COR-L47 (cell line): Measurements from ENCODE around the gene RGMA.
A peak's percentile ranks its signal among the peaks of the same experiment; 100 is the strongest.

Experiments used
- DNase-seq: peaks from one replicate; lab custom pipeline; 2025; lab: John Stamatoyannopoulos, UW

The RGMA gene

DNA sequence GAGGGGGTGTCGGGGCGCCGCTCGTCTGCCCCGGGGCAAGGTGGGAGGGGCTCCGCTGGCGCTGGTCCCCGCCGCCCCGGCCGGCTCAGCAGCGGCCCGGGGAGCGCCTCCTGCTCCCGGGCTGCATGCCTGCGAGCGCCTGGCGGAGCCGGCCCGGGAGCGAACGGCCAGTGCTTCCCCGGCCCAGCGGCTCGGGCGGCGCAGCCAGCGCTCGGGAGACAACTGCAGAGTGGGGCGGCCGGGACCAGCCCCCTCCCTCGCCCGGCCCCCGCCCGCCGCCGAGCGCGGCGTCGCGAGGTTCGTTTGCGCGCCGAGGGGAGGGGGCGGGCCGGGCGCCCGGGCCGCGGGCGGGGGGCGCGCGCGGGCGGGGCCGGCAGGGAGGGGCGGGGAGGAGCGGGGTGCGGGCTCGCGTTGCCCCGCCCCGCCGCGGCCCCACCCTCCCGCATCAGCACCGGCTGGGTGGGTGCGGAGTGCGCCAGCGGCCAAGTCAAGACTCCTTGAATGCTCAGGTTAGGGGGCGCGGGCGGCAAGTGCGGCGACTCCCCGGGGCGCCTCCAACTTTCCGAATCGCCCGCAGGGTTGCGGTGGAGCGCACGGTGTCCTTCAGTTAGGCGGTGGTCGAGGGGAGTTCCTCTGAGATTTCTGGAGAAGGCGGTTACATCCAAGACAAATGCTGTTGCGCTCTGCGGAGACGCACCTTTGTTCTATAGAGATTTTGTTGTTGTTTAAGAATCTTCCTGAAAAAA, at the start of gene RGMA:
TSS of gene RGMA (minus strand) at position 231 of the 746 bp plus-strand sequence. CDS start 279 bp downstream, outside the sequence.
- peak; percentile 38 for DNase-seq

- no peak for DNase-seq
These were observed 47.6 kb upstream of the RGMA start for GRCh38 chr15:93136606-93137005.

DNA sequence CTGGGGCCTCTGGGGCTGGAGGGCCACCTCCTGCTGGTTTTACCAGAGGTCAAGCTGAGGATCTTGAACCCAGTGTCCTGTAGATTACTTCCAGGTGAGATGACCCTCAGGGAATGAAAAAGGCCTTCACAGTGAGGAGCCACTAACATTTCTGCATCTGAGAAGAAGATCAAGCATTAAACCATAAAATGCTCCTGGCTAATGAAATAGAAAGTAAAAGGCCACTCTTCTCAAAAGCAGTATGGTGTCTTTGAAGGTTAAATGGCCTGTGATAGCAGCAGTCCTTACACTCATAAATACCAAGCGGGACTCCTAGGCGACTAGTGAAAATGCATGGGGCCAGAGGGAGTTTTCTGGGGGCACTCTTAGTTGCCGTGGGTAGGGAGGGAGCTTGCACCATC, 47.0 kb upstream of the RGMA start:
- DNase-seq, result no peak

- no peak for DNase-seq
These were observed 46.4 kb upstream of the RGMA start for GRCh38 chr15:93135459-93135858.

DNA sequence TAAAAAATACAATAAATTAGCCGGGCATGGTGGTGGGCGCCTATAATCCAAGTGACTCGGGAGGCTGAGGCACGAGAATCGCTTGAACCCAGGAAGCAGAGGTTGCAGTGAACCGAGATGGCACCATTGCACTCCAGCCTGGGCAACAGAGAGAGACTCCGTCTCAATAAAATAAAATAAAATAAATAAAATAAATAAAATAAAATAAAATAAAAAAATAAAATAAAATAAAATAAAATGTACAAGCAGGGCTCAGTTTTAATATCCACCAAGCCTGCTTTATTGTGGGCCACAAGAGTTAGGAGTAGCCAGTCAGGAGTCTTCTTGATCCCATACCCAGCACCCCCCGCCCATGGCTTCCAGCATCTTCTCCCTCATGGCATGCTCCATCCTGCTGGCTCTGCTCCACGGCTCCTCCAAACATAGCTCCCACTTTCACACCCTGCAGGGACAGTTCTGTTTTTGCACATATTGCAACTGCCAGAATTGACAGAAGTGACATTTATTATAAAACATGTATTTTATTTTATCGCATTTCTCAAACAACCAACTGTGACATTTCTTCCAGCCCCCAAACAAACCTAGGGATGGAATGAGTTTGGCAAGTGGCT, 42.6 kb upstream of the RGMA start:
- DNase-seq, result no peak

GRCh38 chr15:93129702-93130488, 40.9 kb upstream of the RGMA start:
- no peak for DNase-seq

- DNase-seq, result no peak
These were observed 38.3 kb upstream of the RGMA start for GRCh38 chr15:93127286-93127685.

GRCh38 chr15:93126599-93126998, 37.6 kb upstream of the RGMA start:
- DNase-seq, result no peak

- no peak for DNase-seq
These were observed 37.1 kb upstream of the RGMA start for GRCh38 chr15:93126148-93126547.

GRCh38 chr15:93124126-93124525, 35.1 kb upstream of the RGMA start:
- no peak for DNase-seq

DNA sequence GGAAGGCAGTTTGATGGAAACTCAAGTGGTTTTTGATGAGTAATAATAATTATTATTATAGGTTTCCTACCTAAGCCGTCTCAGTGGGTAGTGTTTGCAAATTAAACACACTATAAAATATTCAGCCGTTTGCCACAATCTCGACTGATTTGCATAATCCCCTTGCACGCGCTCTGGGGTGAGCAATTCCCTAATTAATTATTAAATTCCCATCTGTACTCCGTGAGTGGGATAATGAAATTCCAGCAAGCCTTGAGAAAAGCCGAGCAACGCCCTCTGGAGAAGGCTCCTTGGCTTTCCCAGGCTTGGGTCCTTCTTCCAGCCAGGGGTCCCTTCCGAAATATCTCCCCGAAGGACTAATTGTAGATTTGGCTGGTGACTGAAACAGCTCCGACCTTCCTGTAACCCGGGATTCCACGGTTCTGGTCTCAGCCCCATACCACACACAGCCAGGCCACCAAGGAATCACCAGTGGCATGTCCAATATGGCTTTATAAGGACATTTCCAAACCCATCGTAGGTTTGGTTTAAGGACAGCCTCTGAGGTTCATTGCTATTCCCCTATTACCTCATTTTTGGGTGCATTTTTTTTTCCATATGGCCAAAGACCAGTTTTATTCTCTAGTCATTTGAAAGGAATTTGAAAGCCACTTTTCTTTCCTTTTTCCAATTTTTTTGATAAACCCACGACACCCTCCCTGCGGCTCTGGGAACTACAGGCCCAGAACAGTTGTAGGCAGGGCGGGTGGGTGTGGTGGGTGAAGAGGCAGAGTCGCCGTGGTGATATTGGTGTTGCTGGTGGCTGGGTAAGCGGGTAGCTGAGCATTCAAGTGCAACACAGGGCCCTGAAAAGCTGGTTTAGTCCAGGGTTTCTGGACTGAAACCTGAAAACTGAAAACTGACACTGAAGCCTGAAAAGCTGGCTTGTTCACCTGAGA, 33.2 kb upstream of the RGMA start:
- DNase-seq, result no peak

DNA sequence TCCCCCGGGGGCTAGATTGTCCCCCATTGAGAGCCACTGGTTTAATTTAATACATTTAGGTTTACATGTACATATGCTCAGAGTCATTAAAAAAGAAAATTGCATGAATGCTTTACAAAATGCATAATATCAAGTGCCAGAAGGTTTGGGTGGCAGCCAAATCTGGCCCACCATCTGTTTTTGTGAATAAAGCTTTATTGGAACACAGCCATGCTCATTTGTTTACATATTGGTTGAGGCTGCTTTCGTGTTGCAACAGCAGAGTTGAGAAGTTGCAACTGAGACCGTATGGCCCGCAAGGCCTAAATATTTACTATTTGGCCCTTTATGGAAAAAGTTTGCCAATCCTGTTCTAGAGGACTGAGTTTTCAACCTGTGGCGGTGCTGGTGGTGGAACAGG, 32.1 kb upstream of the RGMA start:
- DNase-seq, result peak; percentile 53

DNA sequence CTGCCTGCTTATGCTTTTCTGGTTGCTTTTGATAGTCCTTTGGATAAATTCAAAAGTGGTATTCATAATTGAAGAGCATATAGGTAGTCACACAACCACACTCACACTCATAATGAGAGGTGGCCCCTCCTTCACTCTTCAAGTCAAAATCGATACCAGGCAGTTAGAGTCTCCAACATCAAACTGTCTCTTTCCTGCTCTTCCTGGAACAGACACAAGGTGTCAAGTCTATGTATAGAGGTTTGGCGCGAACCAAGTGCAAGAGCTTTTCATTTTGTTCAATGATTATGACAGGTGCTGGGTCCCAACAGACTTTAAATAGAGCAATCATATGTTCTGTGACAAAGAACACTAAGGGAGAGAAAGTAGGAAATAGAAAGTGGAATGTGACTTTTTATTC, 29.9 kb upstream of the RGMA start:
- DNase-seq, result no peak

DNA sequence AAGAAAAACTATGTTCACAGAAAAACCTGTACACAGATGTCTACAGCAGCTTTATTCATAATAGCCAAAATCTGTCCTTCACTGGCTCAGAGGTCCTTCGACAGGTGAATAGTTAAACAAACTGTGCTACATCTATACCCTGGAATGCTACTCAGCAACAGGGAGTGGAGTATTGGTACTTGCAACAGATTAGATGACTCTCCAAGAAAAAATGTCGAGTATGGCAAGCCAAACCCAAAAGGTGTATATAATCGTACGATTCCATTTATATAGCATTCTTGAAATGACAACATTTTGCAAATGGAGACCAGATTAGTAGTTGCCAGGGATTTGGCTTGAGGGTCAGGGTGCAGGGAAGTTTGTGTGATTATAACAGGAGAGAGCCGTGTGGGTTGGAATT, 22.4 kb upstream of the RGMA start:
- DNase-seq, result no peak

DNA sequence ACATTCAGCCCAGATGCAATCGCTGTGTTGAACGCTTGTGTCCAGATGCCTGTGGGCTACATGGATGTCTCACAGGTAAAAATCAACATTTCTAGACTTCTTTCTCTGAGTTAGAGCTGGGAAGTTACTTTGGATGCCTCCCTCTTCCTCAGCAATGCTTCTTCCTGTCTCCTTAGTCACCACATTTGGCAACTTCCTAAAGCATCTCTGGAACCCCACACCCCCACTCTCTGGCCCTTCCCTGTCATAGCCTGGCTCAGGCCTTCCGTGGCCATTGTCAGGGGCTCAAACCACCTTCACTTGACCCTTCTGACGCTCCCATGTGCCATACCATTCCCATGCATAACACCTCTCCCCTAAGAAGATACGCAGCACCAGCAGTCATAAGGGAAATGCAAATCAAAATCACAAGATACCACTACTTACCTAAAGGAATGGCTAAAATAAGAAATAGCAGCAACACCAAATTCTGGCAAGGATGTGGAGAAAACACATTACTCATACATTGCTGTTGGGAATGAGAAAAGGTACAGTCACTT, 21.6 kb upstream of the RGMA start:
- DNase-seq, result no peak

DNA sequence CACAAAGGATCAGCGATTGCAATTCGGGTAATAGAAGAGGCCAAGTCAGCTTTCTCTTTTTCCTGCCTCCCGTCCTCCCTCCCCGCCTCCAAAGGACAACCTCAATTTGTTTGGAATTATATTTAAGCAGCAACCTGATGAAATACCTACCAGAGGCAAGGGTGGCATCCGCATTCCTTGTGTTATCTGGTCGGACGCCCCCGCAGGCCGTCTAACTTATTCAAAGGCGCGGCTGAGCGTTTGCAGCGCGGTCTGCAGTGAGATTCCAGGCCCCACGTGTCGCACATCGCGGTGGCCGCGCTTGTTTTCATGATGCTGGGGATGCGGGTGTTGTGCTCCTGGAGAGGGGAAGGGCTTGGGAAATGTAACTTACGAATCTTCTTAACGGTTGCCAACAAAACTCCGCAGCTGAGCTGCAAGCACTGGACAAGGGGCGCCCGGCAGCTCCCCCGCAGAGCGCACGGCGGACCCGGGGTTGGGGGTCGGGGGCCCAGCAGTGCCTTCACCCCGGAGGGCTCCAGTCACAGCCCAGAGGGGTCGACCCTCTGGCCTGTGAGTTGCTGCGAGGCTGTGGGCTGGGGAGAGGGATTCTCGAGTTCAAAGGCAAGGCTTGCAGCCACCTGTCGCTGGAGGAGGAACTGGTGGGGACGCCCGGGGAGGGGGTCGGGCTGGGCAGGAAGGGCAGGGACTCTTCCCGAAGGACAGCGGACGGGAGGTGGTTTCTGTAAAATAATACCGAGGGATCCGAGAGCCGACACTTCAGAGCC, 20.5 kb upstream of the RGMA start:
- DNase-seq, result no peak

GRCh38 chr15:93107646-93108045, 18.6 kb upstream of the RGMA start:
- DNase-seq, result no peak

DNA sequence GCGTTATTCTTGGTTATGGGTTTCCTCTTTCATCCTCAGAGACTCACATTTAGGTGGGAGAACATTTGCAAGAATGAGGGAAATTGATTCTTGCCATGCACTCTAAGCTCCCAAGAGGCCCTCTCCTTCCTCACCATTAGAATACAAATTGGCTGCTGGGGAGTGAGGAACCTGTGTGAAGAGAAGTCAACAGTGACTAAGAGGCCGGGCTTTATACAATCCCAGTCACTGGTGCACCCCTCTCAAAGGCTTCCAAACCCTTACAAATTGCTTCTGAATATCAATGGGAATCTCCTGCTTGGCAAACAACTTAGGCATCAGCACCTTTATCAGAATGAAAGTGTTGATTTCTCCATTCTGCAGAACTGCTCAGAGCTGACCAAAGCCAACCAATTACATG, 16.5 kb upstream of the RGMA start:
- no peak for DNase-seq

- DNase-seq, result no peak
These were observed 14.8 kb upstream of the RGMA start for GRCh38 chr15:93103823-93104222.

DNA sequence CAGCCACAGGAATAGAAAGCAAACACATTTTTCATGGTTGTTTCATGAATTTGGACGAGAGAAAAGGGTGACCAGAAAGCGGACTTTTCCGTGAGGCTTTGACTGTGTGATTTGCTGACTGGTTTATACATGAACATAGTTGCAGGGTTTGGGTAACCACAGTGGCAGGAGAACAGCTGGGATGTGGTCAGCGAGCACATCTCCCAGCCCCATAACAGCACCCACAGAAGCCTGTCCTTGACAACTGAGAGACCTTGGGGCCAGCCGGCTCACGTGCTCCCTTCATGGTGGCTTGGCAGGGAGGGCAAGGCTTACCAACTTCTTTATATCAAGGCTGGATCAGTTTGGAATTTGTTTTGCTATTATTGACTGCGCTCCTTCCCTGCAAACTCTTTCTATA, 13.2 kb upstream of the RGMA start:
- DNase-seq, result no peak

DNA sequence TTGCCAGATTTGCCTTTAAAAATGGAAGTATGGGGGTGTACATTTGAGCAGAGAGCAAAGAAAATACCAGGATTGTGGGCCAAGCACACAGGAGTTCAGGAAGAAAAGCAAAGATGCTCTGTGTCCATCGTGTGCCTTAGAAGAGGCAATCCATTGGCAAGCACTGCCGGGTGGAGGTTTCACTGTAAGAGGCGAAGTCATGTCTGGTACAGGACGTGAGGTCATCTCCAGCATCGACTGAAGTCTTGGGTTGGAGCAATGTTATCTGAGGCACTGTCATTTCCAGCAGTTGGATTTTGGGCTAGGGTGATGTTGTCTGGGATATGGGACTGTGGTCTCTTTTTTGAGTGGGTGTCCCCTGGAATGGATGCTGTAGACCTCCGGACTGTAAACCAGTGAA, 4.8 kb upstream of the RGMA start:
- no peak for DNase-seq
